ENCODE measurements around the gene ITPR1. TPM values are rescaled to one million over a fixed set of nuclear protein-coding genes. Genes with fewer than 3 reads are reported as not detected.
A peak's percentile ranks its signal among the peaks of the same experiment; 100 is the strongest.

Gene ITPR1
- total and polyA plus RNA-seq, 12 donors, result 9.7 to 40.3 (median 18.8) TPM

DNA sequence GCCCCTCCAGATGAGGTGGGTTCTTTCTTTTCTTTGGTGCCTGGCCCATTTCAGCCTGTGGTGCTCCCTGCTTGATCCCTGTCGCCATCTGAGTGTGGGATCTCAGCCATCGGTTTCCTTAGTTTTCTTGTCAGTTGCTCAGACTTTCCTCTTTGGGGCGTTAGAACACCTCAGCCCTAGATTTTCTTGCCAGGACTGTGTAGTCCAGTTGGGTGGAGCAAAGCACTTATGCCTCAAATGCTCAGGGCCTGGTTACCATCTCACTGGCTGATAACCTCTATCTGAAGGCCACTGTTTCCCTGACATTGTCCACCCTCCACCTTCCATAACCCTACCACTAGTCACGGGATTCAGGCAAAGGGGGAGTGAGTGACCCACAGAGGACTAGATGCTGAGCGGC is 277.4 kb downstream of the ITPR1 start:
- Histone ChIP-seq H3K36me3 (peaks cover 0 to 57% (median 0%) of the 10 kb centered on the region in 9 donors), H3K4me3 (no peak overlapping the region), H3K9me3 (peaks cover 0 to 11% (median 6%) of the 10 kb centered on the region in 11 donors), H3K4me1 (peaks cover 17 to 41% (median 30%) of the 10 kb centered on the region in 9 donors), H3K27me3 (no peaks in the 10 kb centered on the region), H3K27ac (peak overlapping the region in 8 of 10 donors; percentile 78 to 89 (median 84))
- TF ChIP-seq, protein P1, sequence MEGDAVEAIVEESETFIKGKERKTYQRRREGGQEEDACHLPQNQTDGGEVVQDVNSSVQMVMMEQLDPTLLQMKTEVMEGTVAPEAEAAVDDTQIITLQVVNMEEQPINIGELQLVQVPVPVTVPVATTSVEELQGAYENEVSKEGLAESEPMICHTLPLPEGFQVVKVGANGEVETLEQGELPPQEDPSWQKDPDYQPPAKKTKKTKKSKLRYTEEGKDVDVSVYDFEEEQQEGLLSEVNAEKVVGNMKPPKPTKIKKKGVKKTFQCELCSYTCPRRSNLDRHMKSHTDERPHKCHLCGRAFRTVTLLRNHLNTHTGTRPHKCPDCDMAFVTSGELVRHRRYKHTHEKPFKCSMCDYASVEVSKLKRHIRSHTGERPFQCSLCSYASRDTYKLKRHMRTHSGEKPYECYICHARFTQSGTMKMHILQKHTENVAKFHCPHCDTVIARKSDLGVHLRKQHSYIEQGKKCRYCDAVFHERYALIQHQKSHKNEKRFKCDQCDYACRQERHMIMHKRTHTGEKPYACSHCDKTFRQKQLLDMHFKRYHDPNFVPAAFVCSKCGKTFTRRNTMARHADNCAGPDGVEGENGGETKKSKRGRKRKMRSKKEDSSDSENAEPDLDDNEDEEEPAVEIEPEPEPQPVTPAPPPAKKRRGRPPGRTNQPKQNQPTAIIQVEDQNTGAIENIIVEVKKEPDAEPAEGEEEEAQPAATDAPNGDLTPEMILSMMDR (IDR thresholded peaks at IDR 0.05), result no peak
- peak in 2 of 8 donors; percentile 2 to 55 for ATAC-seq
- no peak for DNase-seq
- 71 to 78% methylated on average over 5 of the region's 5 CpGs for WGBS, 2 donors
- intact Hi-C loops (cut with DNase I), result loop anchor here in 3 of 10 donors (2.0 to 5.0 kb wide), 3 partner anchors 48 to 256 kb away; no protein-coding TSS in a partner anchor

DNA sequence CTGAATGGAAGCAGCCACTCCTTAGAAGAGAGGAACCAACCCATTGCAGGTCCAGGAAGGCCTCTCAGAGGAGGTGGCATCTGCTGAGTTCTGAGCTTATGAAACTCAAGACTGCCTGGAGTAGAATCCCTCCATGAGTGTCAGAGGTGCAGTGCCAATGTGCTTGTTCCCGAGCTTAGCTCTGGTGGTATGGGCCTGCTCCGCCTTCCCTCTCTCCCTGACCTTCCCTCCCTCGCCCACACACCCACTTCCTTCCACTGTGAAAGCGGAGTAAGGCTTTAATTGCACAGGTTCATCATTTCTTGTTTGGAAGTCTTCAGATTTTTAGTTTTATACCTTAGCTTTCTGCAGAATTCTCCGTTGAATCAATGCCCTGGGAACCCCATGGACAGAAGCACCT is 278.1 kb downstream of the ITPR1 start:
- intact Hi-C loops (cut with DNase I), result loop anchor here in 3 of 10 donors (2.0 to 5.0 kb wide), 3 partner anchors 49 to 256 kb away; no protein-coding TSS in a partner anchor
- ATAC-seq (peak in 3 of 8 donors; percentile 6 to 19 (median 18)), DNase-seq (no peak)
- peaks cover 17 to 41% (median 30%) of the 10 kb centered on the region in 9 donors for H3K4me1 ChIP-seq
- no peaks in the 10 kb centered on the region for H3K27me3 ChIP-seq
- H3K36me3 ChIP-seq, result peaks cover 0 to 54% (median 0%) of the 10 kb centered on the region in 9 donors
- peaks cover 0 to 5% (median 1%) of the 10 kb centered on the region in 11 donors for H3K9me3 ChIP-seq
- WGBS, 2 donors, result 68 to 74% methylated on average over 5 of the region's 5 CpGs
- no peak overlapping the region for H3K4me3 ChIP-seq
- TF ChIP-seq, protein P1 (IDR thresholded peaks at IDR 0.05), result no peak
- H3K27ac ChIP-seq, result peak overlapping the region in 9 of 10 donors; percentile 78 to 89 (median 84)

DNA sequence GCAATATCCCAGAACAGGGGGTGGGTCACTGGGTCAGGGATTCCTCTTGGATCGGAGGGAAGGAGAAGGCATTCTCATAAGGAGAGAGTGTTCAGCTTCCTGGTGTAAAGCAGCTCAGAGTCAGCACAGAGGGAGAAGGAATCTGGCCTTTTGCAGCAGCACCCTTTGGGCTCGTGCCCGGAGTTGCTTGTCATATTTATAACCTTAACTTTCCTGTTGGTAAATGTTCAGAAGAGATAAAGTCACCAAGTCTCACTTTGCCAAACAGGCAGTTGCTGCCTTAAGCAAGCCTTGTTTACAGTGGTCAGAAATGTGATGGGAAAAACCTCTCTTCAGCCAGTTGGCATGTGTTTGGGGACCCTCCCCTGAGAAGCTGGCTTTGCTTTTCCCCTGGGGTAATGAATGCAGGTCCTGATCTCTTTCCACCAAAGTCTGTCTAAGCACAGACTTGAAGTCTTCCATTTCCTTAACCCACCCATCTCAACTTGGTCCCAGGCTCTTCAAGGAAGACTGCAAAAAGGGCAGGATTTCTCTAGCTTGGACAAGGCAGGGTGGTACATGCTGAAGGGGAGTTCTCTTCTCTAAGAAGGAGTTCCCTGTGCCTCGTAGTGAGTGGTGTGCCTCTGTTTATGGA is 279.1 kb downstream of the ITPR1 start:
- 11 to 14% methylated on average over 4 of the region's 4 CpGs for WGBS, 2 donors
- H3K4me3 ChIP-seq, result peak overlapping the region in 1 of 10 donors; percentile 5
- peak; percentile 84 to 86 for DNase-seq

DNA sequence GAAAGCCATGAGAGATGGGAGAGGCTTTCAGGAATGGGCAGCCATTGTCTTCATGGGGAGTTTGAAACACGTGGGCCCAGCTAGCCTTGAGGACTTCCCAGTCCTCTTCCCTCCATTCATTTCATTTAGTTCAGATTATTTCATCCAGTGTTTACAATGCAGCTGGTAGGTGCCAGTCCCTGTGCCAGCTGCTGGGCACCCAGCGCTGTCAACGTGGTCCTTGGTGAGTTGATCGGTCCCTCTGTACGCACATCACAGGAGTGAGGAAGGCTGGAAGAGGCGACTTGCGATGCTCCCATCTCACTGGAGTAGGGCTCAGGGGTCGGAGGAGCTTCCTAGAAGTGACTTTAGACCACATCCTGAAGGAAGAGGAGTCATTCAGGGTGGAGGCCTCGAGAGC is 279.7 kb downstream of the ITPR1 start:
- H3K36me3 ChIP-seq, result peaks cover 0 to 50% (median 0%) of the 10 kb centered on the region in 9 donors
- WGBS, 2 donors, result 85 to 92% methylated on average over 9 of the region's 9 CpGs

More for the DNA sequence above, 279.1 kb downstream of the ITPR1 start:
- H3K27ac ChIP-seq, result peak overlapping the region; percentile 71 to 89 (median 84)
- peak; percentile 85 to 92 (median 91) for ATAC-seq
- no peaks in the 10 kb centered on the region for H3K27me3 ChIP-seq
- intact Hi-C loops (cut with DNase I), result loop anchor here in 3 of 10 donors (5.0 kb wide), 2 partner anchors 50 to 55 kb away; no protein-coding TSS in a partner anchor
- TF ChIP-seq, protein P1 (IDR thresholded peaks at IDR 0.05), result no peak
- no peaks in the 10 kb centered on the region for H3K9me3 ChIP-seq
- peaks cover 0 to 50% (median 0%) of the 10 kb centered on the region in 9 donors for H3K36me3 ChIP-seq
- H3K4me1 ChIP-seq, result peaks cover 17 to 46% (median 31%) of the 10 kb centered on the region in 9 donors

More for the DNA sequence above, 279.7 kb downstream of the ITPR1 start:
- intact Hi-C loops (cut with DNase I), result loop anchor here in 3 of 10 donors (5.0 kb wide), 2 partner anchors 51 to 54 kb away; no protein-coding TSS in a partner anchor
- H3K4me1 ChIP-seq, result peaks cover 17 to 49% (median 31%) of the 10 kb centered on the region in 9 donors
- H3K4me3 ChIP-seq, result no peak overlapping the region
- H3K9me3 ChIP-seq, result no peaks in the 10 kb centered on the region
- no peak for DNase-seq
- TF ChIP-seq, protein P1 (IDR thresholded peaks at IDR 0.05), result no peak
- H3K27ac ChIP-seq, result peak overlapping the region; percentile 71 to 89 (median 84)
- ATAC-seq, result peak in 1 of 8 donors; percentile 26
- no peaks in the 10 kb centered on the region for H3K27me3 ChIP-seq

Data from heart right ventricle (tissue), 16 donors.